Medulla oblongata (tissue), 1 donor: ENCODE data around the gene MAST4.

Source experiments
- DNase-seq: peaks from one replicate; pipeline ENCODE4 v3.0.0-alpha.2; 2015; ENCODE audit errors: extremely low spot score

MAST4 gene

DNA sequence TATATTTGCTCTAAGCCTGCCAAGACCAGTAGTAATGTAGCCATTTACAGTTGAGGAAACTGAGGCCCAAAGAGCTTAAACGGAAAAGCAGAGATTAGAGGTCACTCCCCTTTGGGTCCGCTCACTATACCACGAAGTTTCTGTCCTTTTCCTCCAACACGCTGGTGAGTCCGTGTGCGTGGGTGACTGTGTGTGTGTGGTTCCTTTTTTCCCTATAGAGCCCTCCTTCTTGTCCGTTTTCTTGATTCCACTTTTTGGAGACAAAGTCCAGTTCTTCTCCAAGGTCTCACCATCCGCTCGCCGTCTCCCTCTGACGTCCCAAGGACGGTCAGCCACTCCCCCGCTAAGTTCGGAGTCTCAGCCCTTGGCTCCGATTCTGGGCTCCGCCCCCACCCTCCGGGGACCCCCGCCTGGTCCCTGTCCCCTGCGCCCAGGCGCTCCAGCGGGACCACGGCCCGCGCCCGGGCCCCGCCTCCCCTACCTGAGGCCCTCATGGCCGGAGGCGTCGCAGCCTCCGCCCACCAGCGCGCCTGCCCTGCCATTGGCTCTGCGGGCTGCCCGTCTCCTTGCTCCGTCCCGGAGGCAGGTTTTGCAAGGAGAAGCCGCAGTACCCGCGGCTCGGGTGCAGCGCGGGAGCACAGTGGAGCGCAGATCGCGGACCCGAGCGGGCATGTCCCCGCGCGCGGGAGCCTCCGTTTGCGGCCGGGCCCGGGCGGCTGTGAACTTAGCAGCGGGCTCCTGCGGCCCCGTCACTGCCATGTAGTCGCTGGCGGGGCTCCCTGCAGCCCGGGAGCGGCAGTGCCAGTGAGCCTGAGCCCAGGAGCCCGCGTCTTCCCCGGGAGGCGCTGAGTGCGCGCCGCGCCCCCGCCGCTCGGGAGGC is at the start of gene MAST4:
TSS of gene MAST4 (plus strand) at position 638 of the 880 bp plus-strand sequence. CDS start 263 bp downstream, outside the sequence.
- DNase-seq: peak; percentile 65

DNA sequence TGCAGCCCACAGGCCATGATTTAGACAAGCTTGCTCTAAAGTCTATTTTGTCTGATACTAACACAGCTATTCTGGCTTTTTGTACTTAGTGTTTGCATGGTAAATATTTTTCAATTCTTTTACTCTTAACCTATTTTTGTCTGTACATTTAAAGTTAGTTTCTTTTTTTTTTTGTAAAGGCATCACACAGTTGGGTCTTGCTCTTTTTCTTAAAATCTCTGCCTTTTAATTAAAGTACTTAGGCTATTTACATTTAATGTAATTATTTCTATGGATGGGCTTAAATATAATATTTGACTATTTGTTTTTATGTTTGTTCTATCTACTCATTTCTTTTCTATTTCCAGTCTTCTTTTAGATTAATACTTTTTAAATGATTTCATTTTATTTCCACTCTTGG is 49.7 kb upstream of the MAST4 start:
- no peak for DNase-seq

DNA sequence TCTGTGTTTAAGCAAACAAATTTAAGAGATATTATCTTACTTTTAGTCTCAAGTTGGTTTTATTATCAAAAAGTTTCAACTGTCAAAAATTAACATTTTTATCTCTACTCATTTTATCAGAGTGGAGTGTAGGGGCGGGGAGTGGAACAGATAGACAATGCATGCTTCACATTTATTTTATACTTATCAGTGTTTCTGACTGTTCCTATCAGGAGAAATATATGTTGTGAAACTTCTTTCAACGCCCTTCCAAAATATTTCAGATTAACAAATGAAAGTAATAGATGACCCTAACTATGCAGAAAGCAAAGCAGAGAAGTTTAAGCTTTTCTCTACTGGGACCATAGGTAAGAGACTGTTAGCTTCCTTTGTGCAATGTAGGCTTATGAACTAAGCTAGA is 44.9 kb upstream of the MAST4 start:
- DNase-seq: no peak

DNA sequence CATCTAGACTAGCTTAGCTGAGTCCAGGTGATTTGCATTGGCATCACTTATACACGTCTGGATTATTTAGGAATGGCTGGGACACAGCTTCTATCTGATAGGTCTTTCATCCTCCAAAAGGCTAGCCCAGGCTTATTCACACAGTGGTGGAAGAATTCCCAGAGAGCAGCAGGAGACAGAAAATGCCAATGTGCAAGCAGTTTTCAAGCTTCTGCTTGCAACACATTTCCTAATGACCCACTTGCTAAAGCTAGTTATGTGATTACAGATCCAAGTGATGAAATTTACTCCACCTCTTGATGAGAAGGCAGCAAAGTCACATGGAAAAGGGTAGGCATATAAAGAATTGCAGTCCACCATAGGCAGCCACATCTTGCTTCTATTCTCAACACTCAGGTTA is 44.2 kb upstream of the MAST4 start:
- DNase-seq: no peak

DNA sequence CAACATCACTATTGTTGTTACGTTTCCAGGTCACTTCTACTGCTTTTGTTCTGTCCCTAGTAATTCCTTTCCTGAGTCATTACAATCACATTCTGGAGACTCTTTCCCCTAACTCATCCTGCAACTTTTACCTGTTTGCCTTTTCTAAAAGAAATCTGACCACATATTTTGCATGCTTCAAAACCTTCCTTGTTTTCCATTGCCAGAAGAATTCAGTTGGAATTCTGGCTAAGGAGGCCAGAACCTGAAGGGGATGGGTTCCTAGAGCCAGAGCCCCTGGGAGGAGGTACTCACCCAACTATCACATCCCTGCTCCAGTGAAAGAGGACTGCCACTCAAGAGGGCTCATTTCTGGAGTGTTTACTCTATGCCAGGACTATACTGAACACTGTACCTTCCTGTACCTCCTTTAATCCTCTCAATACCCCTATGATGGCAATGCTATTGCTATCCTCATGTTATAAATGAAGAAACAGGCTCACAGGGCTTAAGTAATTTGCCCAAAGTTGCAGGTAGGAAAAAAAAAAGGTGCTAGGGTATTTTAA is 42.8 kb upstream of the MAST4 start:
- DNase-seq: no peak

DNA sequence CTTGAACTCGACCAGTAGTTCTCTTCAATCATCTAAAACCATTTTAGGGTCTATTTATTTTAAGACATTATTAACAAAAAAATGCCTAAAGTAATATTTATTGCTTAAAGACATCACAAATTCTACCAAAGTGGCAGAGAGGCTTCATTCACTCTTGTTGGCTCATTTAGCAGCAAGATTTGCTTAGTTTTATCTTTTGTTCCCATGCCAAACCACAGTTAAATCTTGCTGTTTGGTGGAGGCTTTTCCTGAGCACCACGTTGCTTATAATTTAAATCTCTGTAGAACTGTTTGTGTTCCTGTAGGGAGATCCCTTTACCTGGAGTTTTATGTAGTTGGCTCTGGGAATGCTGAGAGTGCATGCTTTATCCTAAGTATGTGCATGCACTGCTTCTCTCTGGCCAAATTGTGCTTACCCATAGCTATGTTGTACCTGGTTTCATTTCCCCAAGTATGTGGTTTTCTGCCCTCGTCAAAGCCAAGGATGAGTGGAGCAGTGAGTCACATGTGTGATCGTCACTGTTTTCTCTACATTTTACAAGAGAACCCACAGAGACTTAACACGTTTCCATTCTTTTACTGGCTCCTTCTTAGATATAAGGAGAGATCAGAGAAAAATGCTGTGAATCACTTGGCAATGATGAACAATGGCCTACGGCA is 42.1 kb upstream of the MAST4 start:
- peak; percentile 32 for DNase-seq

DNA sequence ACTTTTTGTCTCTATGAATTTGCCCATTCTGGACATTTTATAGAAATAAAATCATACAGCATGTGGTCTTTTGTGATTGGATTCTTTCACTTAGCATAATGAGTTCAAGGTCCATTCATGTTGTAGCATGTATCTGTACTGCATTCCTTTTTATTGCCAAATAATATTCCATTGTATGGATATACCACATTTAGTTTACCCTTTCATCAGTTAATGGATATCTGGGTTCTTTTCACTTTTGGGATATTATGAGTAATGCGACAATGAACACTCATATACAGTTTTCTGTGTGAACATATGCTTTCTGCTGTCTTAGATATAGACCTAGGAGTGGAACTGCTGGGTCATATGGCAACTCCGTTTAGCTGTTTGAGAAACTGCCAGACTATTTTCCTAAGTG is 41.3 kb upstream of the MAST4 start:
- no peak for DNase-seq

DNA sequence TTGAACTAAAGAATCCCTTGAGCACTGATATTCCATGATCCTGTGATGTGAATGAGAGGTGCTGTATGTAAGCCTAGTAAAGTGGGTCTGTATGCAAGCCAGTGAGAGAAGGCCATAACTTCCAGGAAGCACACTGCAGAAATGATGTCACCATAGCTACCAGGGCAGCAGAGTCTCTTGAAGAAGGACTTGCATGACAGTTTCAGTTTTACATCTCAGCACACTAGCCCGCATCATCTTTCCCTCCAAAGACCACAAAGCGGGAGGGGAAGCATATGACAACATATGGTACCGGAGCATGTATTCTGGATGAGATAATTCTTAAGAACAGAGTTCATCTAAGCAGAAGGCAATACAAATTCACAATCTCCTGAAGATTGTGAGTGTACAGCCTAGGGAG is 37.6 kb upstream of the MAST4 start:
- no peak for DNase-seq

DNA sequence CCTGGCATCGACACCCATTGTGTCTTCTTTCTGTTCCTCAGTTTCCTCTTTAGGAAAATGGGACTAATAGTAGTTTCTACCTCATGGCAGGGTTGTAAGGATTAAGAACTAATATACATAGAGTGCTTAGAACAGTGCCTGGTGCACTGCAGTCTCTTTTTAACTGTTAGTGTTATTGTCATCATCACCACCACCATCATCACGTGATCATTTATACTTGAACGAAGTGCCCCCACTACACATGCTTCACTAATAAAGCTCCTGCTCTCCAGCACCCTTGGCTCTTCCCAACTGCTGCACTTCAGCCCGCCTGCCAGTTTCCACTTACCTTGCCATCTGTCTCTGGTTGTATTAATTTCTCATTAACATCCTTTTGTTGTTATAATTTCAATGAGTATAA is 35.8 kb upstream of the MAST4 start:
- no peak for DNase-seq

DNA sequence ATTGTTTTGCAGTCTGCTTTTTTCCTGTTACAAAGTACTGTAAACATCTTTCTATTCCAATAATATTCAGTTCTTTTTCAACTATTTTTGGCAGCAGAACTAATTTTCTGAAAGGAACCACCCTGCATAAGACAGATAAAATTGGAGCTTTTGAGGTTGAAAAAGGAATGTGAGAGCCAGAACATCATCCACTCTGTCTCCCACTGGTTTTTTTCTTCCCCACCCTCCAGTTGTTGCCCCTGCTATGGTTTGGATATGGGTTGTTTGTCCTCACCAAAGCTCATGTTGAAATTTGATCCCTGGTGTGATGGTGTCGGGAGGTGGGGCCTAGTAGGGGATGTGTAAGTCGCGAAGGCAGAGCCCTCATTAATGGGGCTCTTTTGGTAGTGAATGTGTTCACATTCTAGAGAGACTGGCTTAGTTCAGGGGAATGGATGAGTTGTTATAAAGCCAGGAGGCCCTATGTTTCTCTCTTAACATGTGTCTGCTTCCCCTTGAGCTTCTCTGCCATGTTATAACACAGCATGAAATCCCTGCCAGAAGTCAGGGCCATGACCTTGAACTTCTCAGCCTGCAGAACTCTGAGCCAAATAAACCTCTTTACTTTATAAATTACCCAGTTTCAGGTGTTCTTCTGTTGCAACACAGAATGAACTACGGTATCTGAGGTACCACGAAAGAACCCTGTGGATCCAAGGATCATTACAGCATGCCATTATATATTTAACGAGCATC is 34.8 kb upstream of the MAST4 start:
- no peak for DNase-seq

DNA sequence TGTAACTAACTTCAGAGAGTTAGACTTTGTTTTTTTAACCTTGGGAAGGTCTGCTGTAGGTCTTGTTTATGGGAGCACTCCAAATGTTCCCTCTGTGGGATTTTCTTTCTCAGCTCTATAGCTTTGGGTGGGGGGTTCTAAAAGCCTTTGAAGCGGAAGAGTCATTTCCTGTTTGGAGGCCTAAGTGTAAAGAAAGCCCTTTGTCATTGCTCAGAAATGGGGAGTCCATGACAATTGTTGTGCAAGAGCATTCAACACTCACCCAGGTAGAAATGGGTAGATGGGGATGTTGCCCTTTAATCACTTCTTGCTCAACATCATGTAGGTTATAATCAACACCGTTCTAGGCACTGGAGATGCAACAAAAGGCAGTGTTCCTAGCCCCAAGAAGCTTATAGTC is 30.3 kb upstream of the MAST4 start:
- no peak for DNase-seq

DNA sequence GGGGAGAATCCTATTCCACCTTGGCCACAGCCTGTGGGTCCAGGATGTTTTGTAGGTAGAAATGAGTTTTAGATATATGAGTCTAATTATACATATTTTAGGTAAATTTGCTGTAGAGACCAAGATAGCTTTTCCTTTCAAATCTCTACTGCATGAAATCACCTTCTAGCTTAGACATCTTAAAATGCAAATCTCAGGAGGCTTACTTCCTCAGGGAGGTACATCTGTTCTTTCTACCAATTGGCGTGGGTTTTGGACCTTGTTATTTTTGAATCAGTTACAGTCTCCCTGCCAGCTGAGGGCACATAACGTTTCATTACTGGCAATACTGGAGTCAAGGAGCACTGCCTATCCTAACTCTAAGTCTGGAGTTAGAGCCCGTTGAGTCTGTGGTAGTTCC is 28.7 kb upstream of the MAST4 start:
- DNase-seq: no peak

DNA sequence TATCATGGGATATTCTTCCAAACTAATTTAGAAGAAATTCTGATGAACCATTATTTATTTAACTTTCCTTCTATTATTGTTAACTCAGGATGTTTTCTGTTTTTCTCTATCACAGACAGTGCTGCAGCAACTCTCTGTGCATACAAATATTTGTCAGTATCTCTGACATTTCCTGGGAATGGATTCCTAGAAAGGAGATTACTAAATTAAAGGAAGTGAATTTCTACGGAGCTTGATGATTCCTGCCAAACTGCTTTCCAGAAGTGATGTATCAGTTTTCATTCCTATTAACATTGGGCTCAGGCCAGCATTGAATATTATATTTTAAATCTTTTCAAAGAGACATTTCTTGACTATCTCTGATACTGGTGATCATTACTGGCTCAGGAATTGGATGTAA is 26.0 kb upstream of the MAST4 start:
- no peak for DNase-seq

DNA sequence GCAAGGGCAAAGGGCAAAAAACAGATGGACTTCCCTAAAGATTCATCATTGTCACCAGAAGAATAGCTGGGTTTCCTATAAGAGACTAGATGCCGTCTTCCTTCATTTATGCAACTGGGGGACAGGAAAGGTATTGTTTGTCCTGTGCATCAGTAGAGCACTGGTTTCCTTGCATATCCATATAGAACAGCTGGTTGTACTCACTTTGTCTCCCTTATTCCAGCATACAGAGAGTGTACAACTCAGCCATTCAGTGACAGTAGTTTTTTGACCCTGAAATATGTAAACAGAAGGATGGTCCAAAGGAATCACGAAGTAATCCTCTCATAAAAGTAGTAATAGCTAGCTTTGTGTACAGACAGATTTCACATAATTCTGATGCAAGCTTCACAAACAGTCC is 22.5 kb upstream of the MAST4 start:
- DNase-seq: no peak

DNA sequence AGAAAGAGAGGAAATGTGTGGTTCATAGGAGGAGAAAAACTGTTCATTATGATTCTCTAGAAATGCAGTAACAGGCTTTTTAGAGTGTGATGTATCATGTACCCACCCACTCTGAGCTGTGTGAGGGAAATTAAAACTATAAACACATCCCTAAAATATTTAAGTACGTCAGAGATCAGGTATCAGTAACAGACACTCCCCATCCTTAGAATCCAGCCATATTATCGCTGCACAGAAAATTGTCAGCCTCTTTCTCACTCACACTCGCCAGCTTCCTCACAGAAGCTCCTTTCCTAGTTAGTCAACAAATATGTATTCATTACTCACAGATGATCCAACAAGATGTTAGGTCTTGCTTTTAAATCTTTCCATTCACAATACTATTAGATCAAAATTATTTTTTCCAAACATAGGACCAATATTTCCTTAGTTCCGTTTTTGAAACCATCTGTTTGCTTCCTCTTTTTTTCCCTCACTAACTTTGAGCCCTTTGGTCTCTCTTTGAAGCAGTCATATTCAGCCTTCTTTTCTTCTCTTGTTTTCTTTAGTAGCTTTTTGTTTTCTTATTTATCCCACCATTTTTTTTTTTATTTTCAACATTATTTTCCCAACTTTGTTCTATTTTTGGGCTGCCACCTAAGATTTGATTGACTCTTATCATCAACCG is 13.6 kb upstream of the MAST4 start:
- DNase-seq: no peak

DNA sequence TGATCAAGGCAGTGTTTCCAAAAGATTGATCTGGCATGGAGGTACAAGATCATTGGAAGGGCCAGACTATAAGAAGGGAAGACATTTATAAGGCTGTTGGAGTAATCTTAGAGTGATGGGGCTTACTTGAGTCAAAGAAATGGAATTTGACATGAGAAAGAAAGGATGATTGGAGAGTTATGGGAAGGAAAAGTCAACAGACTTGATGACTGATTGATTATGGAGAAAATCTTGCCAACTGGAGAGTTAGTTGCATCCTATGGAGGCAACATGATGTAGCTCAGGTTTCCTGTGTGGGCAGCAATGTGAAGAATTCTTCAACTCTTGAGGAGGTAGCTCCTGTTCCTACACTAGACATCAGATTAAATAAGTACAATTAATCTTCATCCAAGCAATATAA is 10.9 kb upstream of the MAST4 start:
- no peak for DNase-seq

DNA sequence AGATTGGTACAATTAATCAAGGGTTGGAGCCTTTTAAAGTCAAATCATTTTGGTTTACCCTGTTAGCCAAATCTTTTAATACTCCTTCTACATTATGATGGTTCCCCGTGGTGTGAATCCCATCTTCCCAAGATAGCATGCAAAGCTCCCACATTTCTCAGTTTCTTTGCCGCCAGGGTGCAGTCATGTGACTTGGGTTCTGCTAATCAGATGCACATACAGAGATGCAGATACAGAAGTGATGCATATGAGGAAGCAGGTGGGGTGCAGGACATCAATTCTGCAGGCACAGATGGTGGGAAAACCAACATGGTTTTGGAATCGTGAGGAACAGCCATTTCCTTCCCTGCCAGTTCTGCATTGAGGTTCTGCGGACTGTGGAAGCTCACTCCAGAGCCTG is 8.4 kb upstream of the MAST4 start:
- no peak for DNase-seq

DNA sequence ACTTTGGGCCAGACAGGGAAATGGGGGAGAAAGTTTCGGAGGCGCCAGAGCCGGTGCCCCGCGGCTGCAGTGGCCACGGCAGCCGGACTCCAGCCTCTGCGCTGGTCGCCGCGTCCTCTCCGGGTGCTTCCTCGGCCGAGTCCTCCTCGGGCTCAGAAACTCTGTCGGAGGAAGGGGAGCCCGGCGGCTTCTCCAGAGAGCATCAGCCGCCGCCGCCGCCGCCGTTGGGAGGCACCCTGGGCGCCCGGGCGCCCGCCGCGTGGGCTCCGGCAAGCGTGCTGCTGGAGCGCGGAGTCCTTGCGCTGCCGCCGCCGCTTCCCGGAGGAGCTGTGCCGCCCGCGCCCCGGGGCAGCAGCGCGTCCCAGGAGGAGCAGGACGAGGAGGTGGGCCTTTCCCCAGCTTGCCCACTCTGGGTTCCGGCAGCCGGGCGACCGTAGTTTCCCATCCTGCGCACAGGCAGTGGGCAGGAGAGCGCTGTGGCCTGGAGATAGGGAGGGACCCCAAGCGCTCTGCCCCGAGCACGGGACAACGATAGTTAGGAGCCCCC is 516 bp downstream of the MAST4 start:
- DNase-seq: no peak

DNA sequence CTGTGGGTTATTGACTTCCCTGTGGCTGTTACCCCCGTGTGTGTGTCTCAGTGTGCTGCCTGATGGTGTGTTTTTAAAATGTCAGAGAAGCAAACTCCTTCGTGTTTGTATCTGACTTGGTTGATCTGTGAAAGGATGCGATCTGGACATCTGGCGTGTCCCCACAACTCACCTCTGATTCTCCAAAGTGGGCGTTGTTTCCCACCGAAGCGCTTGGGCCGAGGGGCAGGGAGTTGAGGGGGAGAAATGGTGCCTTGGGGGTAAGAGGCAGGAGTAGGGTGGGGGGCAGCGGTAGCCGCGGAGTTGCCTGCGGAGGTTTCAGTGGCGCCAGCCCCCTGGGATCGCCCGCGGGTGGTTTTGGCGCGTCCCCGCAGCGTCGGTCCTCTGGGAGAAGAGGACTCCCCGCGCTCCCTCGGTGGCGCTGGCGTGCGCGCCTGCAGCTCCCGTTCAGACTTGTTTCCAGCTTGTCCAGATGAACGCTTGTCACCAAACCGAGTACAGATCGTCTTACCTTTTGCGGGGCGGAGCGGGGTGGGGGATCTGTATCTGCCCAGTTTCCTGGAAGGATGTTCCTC is 1.1 kb downstream of the MAST4 start:
- peak; percentile 18 for DNase-seq

DNA sequence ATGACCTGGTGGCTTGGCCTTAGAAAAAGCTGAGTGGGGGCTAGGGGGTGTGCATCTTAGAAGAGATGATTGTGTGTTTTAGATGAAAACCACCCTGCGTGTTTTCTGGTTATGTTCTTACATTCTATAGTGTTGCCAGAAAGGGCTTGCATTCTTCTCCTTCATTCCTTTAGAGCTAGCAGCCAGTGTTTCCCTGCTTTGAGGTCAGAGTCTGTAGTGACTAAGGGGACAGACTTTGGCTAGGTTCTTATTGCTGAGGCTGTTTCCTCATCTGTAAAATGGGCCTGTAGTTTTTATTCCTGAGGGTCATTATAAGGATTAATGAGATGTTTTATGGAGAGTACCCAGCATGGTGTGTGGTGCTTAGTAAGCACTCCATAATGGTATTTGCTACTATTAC is 6.4 kb downstream of the MAST4 start:
- DNase-seq: no peak

DNA sequence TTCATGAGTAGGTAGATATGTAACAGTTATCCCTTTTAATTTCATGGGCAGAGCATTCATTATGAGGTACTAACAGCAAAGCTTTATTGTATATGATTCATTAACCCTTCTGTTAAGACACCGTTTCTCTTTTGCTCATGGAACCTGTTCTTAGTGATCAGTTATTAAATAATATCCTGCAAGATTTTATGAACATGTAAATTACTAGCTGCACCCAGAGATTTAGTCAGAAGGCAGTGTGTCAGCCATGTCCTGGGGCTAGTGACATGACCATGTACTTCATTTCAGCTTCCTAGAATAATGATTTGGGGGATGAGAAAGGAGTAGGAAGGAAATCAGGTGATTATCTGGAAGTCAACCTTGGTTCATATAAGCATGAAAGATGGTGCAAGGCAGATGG is 7.0 kb downstream of the MAST4 start:
- no peak for DNase-seq
